Thoracic aorta (tissue), 2 donors: Measurements from ENCODE around the gene LOXL3. TPM values are rescaled to one million over a fixed set of nuclear protein-coding genes. Genes with fewer than 3 reads are reported as not detected.
A peak's percentile ranks its signal among the peaks of the same experiment; 100 is the strongest.

Source experiments
- ATAC-seq: fragments of 150-250 bp; one replicate; pipeline ENCODE4 v1.8.0; 2017; ENCODE audit warnings: low read depth; ENCODE audit not compliant: insufficient number of reproducible peaks, low FRiP score
- DNase-seq: peaks from one replicate; pipeline ENCODE4 v3.0.0-alpha.2; 2020; ENCODE audit warnings: low spot score
- H3K27ac ChIP-seq, 2 donors: fragments of 200-600 bp; sonication (generic); 1 replicate in 1 of 2; 2 replicates in 1 of 2; pipeline ENCODE4 v1.5.1; 2016; ENCODE audit warnings: mild to moderate bottlenecking in 2 of 2, moderate library complexity in 2 of 2
- H3K27me3 ChIP-seq: fragments of 200-600 bp; sonication (generic); replicated peaks from 2 replicates; pipeline ENCODE4 v1.6.0; 2016; ENCODE audit warnings: mild to moderate bottlenecking; ENCODE audit not compliant: insufficient read depth
- H3K36me3 ChIP-seq: fragments of 200-600 bp; sonication (generic); one replicate; pipeline ENCODE4 v1.5.1; 2016
- H3K4me1 ChIP-seq, 2 donors: fragments of 200-600 bp; sonication (generic); 1 replicate in 1 of 2; 2 replicates in 1 of 2; pipeline versions ENCODE4 v1.5.1 to v1.6.0; 2016; ENCODE audit warnings: low read depth in 2 of 2, mild to moderate bottlenecking in 1 of 2; ENCODE audit not compliant: control insufficient read depth in 1 of 2
- H3K4me3 ChIP-seq: fragments of 200-600 bp; sonication (generic); 2 replicates; pipeline ENCODE4 v1.5.1; 2016; ENCODE audit warnings: mild to moderate bottlenecking
- H3K9me3 ChIP-seq: fragments of 200-600 bp; sonication (generic); 2 replicates; pipeline ENCODE4 v1.5.1; 2016
- total RNA-seq, 2 donors: library from RNA; depleted of rRNA; stranded (reverse); fragments of >200 nt; gene quantifications; one replicate each; pipeline versions ENCODE4 v1.1.0 to v1.2.3, GENCODE V29; 2016
- TF ChIP-seq, protein P1 (sequence below): fragments of 200-600 bp; sonication (generic); IDR thresholded peaks from one replicate; pipeline ENCODE4 v1.5.1; 2019; ENCODE audit warnings: antibody characterized with exemption

LOXL3 gene
- total RNA-seq, 2 donors from 2014 or later: 16.6 to 24.9 TPM

DNA sequence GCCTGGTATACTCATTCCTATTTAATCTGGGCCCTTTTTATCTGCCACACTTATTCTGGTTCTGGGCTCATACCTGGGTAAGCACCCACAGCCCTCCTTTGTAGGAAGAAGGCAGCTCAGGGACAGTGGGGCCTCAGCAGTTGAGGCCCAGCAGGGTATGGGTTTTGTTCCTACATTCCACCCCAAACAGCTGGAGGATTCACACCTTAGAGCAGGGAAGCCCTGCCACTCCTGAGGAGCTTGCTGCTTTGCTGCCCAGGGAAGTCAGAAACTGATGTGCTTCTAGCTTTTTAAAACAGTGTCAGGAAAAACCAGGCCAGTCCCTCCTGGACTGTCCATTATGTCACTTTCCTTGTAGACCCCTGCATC is 53.2 kb downstream of the LOXL3 start:
- TF ChIP-seq, protein P1, sequence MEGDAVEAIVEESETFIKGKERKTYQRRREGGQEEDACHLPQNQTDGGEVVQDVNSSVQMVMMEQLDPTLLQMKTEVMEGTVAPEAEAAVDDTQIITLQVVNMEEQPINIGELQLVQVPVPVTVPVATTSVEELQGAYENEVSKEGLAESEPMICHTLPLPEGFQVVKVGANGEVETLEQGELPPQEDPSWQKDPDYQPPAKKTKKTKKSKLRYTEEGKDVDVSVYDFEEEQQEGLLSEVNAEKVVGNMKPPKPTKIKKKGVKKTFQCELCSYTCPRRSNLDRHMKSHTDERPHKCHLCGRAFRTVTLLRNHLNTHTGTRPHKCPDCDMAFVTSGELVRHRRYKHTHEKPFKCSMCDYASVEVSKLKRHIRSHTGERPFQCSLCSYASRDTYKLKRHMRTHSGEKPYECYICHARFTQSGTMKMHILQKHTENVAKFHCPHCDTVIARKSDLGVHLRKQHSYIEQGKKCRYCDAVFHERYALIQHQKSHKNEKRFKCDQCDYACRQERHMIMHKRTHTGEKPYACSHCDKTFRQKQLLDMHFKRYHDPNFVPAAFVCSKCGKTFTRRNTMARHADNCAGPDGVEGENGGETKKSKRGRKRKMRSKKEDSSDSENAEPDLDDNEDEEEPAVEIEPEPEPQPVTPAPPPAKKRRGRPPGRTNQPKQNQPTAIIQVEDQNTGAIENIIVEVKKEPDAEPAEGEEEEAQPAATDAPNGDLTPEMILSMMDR: no peak
- H3K4me1 ChIP-seq: peaks cover 16 to 43% of the 10 kb centered on the region in 2 donors

DNA sequence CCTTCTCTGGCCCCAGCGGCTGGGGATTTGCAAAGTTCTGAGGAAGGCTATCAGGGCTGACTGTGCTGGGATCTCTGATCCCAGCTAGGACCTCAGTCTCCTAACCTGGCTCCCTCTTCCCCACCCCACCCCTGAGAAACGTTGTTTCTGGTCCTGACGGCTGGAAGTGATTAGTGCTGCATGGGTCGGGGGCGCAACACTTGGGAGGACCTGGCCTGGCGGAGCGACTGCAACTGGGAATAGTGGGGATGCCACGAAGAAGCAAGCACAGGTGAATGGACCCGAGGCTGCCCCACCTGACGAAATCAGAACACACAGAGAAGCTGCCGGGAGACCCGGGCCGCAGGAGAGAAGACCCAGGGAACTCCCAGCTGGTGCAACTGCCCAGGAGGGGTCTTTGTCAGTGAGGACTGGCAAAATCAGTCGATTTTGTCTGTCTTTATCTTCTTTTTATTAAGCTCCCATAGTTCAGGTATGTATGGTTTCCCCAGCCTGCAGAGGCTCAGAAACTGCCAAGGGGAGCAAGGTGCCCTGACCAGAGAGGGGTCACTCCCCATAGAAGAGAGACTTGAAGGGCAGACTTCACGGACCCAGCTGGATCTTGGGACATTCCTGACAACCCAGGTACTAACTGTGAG is 53.7 kb downstream of the LOXL3 start:
- TF ChIP-seq, protein P1: no peak
- H3K4me3 ChIP-seq: no peak overlapping the region
- peaks cover 16 to 41% of the 10 kb centered on the region in 2 donors for H3K4me1 ChIP-seq
- peaks cover 6% of the 10 kb centered on the region for H3K36me3 ChIP-seq
- peaks cover 6% of the 10 kb centered on the region for H3K27me3 ChIP-seq
- H3K27ac ChIP-seq: no peak overlapping the region
- no peak for DNase-seq
- H3K9me3 ChIP-seq: no peaks in the 10 kb centered on the region
- no peak for ATAC-seq

More for the DNA sequence above, 53.2 kb downstream of the LOXL3 start:
- no peak for DNase-seq
- H3K36me3 ChIP-seq: peaks cover 11% of the 10 kb centered on the region
- no peak overlapping the region for H3K4me3 ChIP-seq
- ATAC-seq: no peak
- no peaks in the 10 kb centered on the region for H3K9me3 ChIP-seq
- peaks cover 6% of the 10 kb centered on the region for H3K27me3 ChIP-seq
- no peak overlapping the region for H3K27ac ChIP-seq

DNA sequence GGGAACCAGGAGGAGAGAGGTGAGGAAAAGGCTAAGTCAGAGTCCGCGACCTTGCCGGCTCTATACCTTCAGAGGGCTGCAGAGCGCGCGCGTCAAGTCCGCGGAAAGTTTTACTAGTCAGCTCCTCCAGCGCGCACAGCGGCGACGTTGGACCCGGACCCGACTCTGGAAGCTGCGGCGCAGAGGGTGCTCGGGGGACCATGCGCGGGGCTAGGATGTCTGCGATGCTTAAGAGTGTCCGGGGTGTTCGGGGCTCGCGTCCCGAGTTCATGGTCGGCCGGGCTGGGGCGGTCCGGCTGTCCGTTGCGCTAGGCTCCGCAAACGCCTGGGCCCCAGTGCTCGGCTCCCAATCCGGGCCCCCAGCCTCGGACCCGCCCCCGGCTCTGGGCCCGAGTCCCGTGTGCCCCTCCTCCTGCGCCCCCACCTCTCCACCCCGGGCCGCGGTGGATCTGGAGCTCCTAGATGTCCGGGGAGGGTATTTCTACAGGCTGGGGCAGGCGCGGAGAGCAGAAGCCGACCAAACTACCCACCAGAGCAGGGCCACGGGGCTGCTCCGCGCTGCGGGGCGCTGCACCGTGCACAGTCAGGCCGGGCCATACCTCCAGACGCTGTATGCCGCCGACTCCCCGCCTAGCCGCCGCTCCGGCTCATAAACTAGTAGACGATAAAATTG is 54.3 kb downstream of the LOXL3 start, which contains the start of gene LBX2:
Gene LBX2, minus strand, starts transcription at position 337 of the 673 bp plus-strand sequence. Its CDS starts 66 bp downstream, at position 271.
- Histone ChIP-seq H3K4me1 (peaks cover 16 to 41% of the 10 kb centered on the region in 2 donors), H3K9me3 (no peaks in the 10 kb centered on the region), H3K36me3 (no peaks in the 10 kb centered on the region), H3K27me3 (peaks cover 6% of the 10 kb centered on the region), H3K4me3 (peak within 1 kb of the TSS; percentile 65), H3K27ac (peak within 1 kb of the TSS in 1 of 2 donors; percentile 37)
- TF ChIP-seq, protein P1: no peak
- ATAC-seq (no peak), DNase-seq (no peak)

DNA sequence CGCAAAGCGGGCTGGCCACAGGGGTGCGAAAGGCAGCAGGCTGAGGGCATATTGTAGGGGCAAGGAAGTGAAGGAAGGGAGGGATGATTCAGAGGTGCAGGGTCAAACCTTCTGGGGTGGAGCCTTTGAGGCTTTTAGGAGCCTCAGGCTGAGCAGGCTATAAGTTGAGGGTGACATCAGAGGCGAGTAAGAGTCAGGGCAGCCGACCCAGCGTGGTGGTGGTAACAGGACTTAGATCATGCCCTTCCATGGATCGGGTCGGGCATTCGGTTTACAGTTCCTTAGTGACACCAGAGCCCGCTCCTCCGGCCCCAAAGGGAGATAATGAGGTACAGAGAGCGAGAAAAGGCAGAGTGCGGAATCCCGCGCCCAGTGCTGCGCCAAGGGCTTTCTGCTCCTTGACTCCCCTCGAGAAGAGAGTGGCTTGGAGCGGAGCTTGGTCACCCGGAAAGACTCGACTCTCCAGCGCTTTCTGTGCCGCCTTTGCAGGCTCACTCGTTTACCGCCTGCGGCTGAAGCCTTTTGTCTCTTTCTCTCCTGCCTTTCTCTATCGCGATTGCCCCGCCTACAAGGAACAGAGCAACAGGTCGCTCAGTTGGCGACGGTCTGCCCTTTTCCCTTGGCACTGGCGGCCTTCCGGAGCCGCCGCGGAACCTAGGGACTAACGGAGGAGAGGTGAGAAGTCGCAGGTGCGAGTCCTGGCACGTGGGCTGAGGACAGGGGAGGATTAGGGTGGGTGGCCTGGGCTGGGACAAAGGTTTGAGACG is 55.1 kb downstream of the LOXL3 start:
- Histone ChIP-seq H3K4me1 (peaks cover 16 to 41% of the 10 kb centered on the region in 2 donors), H3K27me3 (peaks cover 6% of the 10 kb centered on the region), H3K4me3 (peak overlapping the region; percentile 65), H3K9me3 (no peaks in the 10 kb centered on the region), H3K27ac (peak overlapping the region in 1 of 2 donors; percentile 37), H3K36me3 (peaks cover 1% of the 10 kb centered on the region)
- DNase-seq (no peak), ATAC-seq (no peak)
- TF ChIP-seq, protein P1: no peak
